Natural killer cell (primary cell): ENCODE data around the gene MET. TPM values are rescaled to one million over a fixed set of nuclear protein-coding genes. Genes with fewer than 3 reads are reported as not detected.

Source experiments
- ATAC-seq, 3 donors: fragments of 150-1000 bp in 2 of 3; fragments of 200-7000 bp in 1 of 3; cut with Tn5 transposase; 1 replicate in 1 of 3; 2 replicates in 2 of 3; pipeline ENCODE4 v1.10.0; 2021; ENCODE audit warnings: mild to moderate bottlenecking in 2 of 3, moderate library complexity in 2 of 3
- DNase-seq, 2 donors: peaks; one replicate each; pipeline versions ENCODE4 v3.0.0 to v3.0.0-alpha.2; 2013 to 2021; ENCODE audit warnings: mixed read lengths in 1 of 2
- H3K27ac ChIP-seq: one replicate; pipeline ENCODE4 v1.5.1; 2013; ENCODE audit warnings: mild to moderate bottlenecking, low read length
- H3K27me3 ChIP-seq: one replicate; pipeline ENCODE4 v1.6.1; 2013; ENCODE audit warnings: low read length; ENCODE audit not compliant: control insufficient read depth, insufficient read depth
- H3K36me3 ChIP-seq: one replicate; pipeline ENCODE4 v1.6.1; 2013; ENCODE audit warnings: low read length; ENCODE audit not compliant: control insufficient read depth, insufficient read depth
- H3K4me1 ChIP-seq: one replicate; pipeline ENCODE4 v1.6.1; 2013; ENCODE audit warnings: low read length; ENCODE audit not compliant: control insufficient read depth, insufficient read depth
- H3K4me3 ChIP-seq: one replicate; pipeline ENCODE4 v1.5.1; 2013; ENCODE audit warnings: low read length
- H3K9me3 ChIP-seq: one replicate; pipeline ENCODE4 v1.6.1; 2013; ENCODE audit warnings: low read length; ENCODE audit not compliant: control insufficient read depth, insufficient read depth
- H3K27ac Mint-ChIP-seq, 2 donors: one replicate each; pipeline ENCODE4 v1.8.0; 2022; ENCODE audit warnings: mild to moderate bottlenecking in 2 of 2, mixed read lengths in 2 of 2, moderate library complexity in 1 of 2
- H3K27me3 Mint-ChIP-seq, 2 donors: one replicate each; pipeline ENCODE4 v1.8.0; 2022; ENCODE audit warnings: low read depth in 2 of 2, mixed read lengths in 2 of 2
- H3K36me3 Mint-ChIP-seq: one replicate; pipeline ENCODE4 v1.8.0; 2022; ENCODE audit warnings: mixed read lengths
- H3K4me1 Mint-ChIP-seq, 2 donors: one replicate each; pipeline ENCODE4 v1.8.0; 2022; ENCODE audit warnings: mixed read lengths in 2 of 2
- H3K4me3 Mint-ChIP-seq: one replicate; pipeline ENCODE4 v1.8.0; 2022; ENCODE audit warnings: mild to moderate bottlenecking, moderate library complexity, mixed read lengths
- H3K9me3 Mint-ChIP-seq, 2 donors: one replicate each; pipeline ENCODE4 v1.8.0; 2022; ENCODE audit warnings: mixed read lengths in 2 of 2
- CTCF ChIP-seq: fragments of 200-600 bp; IDR thresholded peaks from one replicate; pipeline ENCODE4 v1.8.0; 2022; ENCODE audit warnings: antibody characterized with exemption
- WGBS: methylation state at CpG from one replicate; pipeline ENCODE4 v1.1.7; 2013; ENCODE audit warnings: missing lambda C conversion rate; ENCODE audit not compliant: insufficient coverage; 5-methylcytosine and 5-hydroxymethylcytosine counted together
- intact Hi-C: fragments of 100-400 bp; cut with micrococcal nuclease; formaldehyde crosslinking; loops from one replicate; pipeline ENCODE4 v1.14.2; 2022
- total RNA-seq, 4 donors: library from RNA; stranded (reverse); fragments of 120-200 nt in 1 of 4; gene quantifications; one replicate each; pipeline versions ENCODE4 v1.2.3 to v1.2.4, GENCODE V29; 2013 to 2022

MET gene
- total RNA-seq, 3 donors from 2014 or later (not counting 1 experiment from before 2014, with no cell fraction given): 0.16 TPM; not detected in 2

GRCh38 chr7:116828281-116828680 lies 156.3 kb downstream of the MET start:
- DNase-seq: peak in 1 of 2 donors; percentile 5
- Mint-ChIP-seq H3K36me3 (no peaks in the 10 kb centered on the region), H3K4me1 (no peaks in the 10 kb centered on the region), H3K9me3 (no peaks in the 10 kb centered on the region), H3K27ac (no peak overlapping the region), H3K4me3 (no peak overlapping the region), H3K27me3 (peaks cover 17 to 29% of the 10 kb centered on the region in 2 donors)
- intact Hi-C loops: no loop called here
- no peak overlapping the region for H3K27ac ChIP-seq
- H3K36me3 ChIP-seq: no peaks in the 10 kb centered on the region
- no peak for TF ChIP-seq CTCF
- WGBS: 93% methylated on average over 3 of the region's 4 CpGs
- no peaks in the 10 kb centered on the region for H3K27me3 ChIP-seq
- H3K4me3 ChIP-seq: no peak overlapping the region
- H3K4me1 ChIP-seq: no peaks in the 10 kb centered on the region
- no peak for ATAC-seq
- no peaks in the 10 kb centered on the region for H3K9me3 ChIP-seq

- Mint-ChIP-seq H3K27ac (no peak overlapping the region), H3K4me3 (no peak overlapping the region), H3K27me3 (peaks cover 15 to 28% of the 10 kb centered on the region in 2 donors), H3K4me1 (no peaks in the 10 kb centered on the region), H3K36me3 (no peaks in the 10 kb centered on the region), H3K9me3 (no peaks in the 10 kb centered on the region)
- Histone ChIP-seq H3K9me3 (no peaks in the 10 kb centered on the region), H3K36me3 (no peaks in the 10 kb centered on the region), H3K4me3 (no peak overlapping the region), H3K4me1 (no peaks in the 10 kb centered on the region), H3K27ac (no peak overlapping the region), H3K27me3 (no peaks in the 10 kb centered on the region)
- intact Hi-C loops: no loop called here
- no peak for ATAC-seq
- no peak for DNase-seq
- 36% methylated on average over 3 of the region's 3 CpGs for WGBS
- TF ChIP-seq CTCF: no peak
Observed at GRCh38 chr7:116829041-116829440, 157.0 kb downstream of the MET start.

- Histone ChIP-seq H3K27ac (no peak overlapping the region), H3K27me3 (no peaks in the 10 kb centered on the region), H3K36me3 (no peaks in the 10 kb centered on the region), H3K9me3 (no peaks in the 10 kb centered on the region), H3K4me3 (no peak overlapping the region), H3K4me1 (no peaks in the 10 kb centered on the region)
- Mint-ChIP-seq H3K9me3 (no peaks in the 10 kb centered on the region), H3K36me3 (no peaks in the 10 kb centered on the region), H3K27ac (no peak overlapping the region), H3K4me1 (no peaks in the 10 kb centered on the region), H3K4me3 (no peak overlapping the region), H3K27me3 (peaks cover 11 to 24% of the 10 kb centered on the region in 2 donors)
- intact Hi-C loops: no loop called here
- no peak for TF ChIP-seq CTCF
- ATAC-seq (no peak), DNase-seq (no peak)
Observed at GRCh38 chr7:116829493-116829892, 157.5 kb downstream of the MET start.

GRCh38 chr7:116832692-116833091 lies 160.7 kb downstream of the MET start:
- Histone ChIP-seq H3K4me3 (no peak overlapping the region), H3K27ac (no peak overlapping the region), H3K9me3 (no peaks in the 10 kb centered on the region), H3K36me3 (no peaks in the 10 kb centered on the region), H3K27me3 (no peaks in the 10 kb centered on the region), H3K4me1 (no peaks in the 10 kb centered on the region)
- no peak for ATAC-seq
- Mint-ChIP-seq H3K9me3 (no peaks in the 10 kb centered on the region), H3K27ac (no peak overlapping the region), H3K27me3 (peaks cover 7 to 9% of the 10 kb centered on the region in 2 donors), H3K36me3 (no peaks in the 10 kb centered on the region), H3K4me1 (no peaks in the 10 kb centered on the region), H3K4me3 (no peak overlapping the region)
- WGBS: 100% methylated on average over 1 of the region's 2 CpGs
- no peak for TF ChIP-seq CTCF
- DNase-seq: no peak
- intact Hi-C loops: no loop called here
